Karpas-422 (cell line): ENCODE measurements around the gene ZNF646. TPM values are rescaled to one million over a fixed set of nuclear protein-coding genes. Genes with fewer than 3 reads are reported as not detected.
A peak's percentile ranks its signal among the peaks of the same experiment; 100 is the strongest.

Experiments
- DNase-seq: peaks from one replicate; pipeline ENCODE4 v3.0.0-alpha.2; 2015
- H2AFZ ChIP-seq: fragments of 200-600 bp; sonication (generic); 2 replicates; pipeline ENCODE4 v1.6.1; 2014; ENCODE audit warnings: antibody characterized with exemption, low read length, mixed read lengths
- H3K27ac ChIP-seq: fragments of 200-600 bp; sonication (generic); 2 replicates; pipeline ENCODE4 v1.5.1; 2014; ENCODE audit warnings: mild to moderate bottlenecking, low read length, moderate library complexity
- H3K27me3 ChIP-seq: fragments of 200-600 bp; sonication (generic); 2 replicates; pipeline ENCODE4 v1.6.1; 2014; ENCODE audit warnings: low read length, mixed read lengths
- H3K36me3 ChIP-seq: fragments of 200-600 bp; sonication (generic); 2 replicates; pipeline ENCODE4 v1.6.1; 2014; ENCODE audit warnings: low read length, mixed read lengths; ENCODE audit not compliant: insufficient read depth
- H3K4me1 ChIP-seq: fragments of 200-600 bp; sonication (generic); 2 replicates; pipeline ENCODE4 v1.6.1; 2014; ENCODE audit warnings: mild to moderate bottlenecking, low read length, mixed read lengths
- H3K4me2 ChIP-seq: fragments of 200-600 bp; sonication (generic); 2 replicates; pipeline ENCODE4 v1.6.1; 2014; ENCODE audit warnings: low read length, low read depth, mild to moderate bottlenecking; ENCODE audit not compliant: poor library complexity, severe bottlenecking
- H3K4me3 ChIP-seq: fragments of 200-600 bp; sonication (generic); 2 replicates; pipeline ENCODE4 v1.5.1; 2014; ENCODE audit warnings: mild to moderate bottlenecking, antibody characterized with exemption, low read length, mixed read lengths
- H3K79me2 ChIP-seq: fragments of 200-600 bp; sonication (generic); 2 replicates; pipeline ENCODE4 v1.6.1; 2014; ENCODE audit warnings: mild to moderate bottlenecking, low read length, mixed read lengths
- H3K9ac ChIP-seq: fragments of 200-600 bp; sonication (generic); 2 replicates; pipeline ENCODE4 v1.6.0; 2014; ENCODE audit warnings: low read length
- H3K9me2 ChIP-seq: fragments of 200-600 bp; sonication (generic), shearing (Covaris generic); replicated peaks from 2 replicates; pipeline ENCODE4 v1.6.0; 2014; ENCODE audit warnings: mild to moderate bottlenecking, low read length, moderate library complexity; ENCODE audit not compliant: insufficient read depth
- H3K9me3 ChIP-seq: fragments of 300-700, 200-600 bp; sonication (generic); 2 replicates; pipeline ENCODE4 v1.6.1; 2014; ENCODE audit warnings: low read length, mixed read lengths
- H4K20me1 ChIP-seq: fragments of 200-600 bp; sonication (generic); 2 replicates; pipeline ENCODE4 v1.6.1; 2014; ENCODE audit warnings: mild to moderate bottlenecking, antibody characterized with exemption, low read length, low read depth; ENCODE audit not compliant: insufficient read depth
- total RNA-seq: library from RNA; depleted of rRNA; stranded (reverse); fragments of >200 nt; shearing (Covaris generic); gene quantifications from 2 replicates; pipeline ENCODE4 v1.2.3, GENCODE V29; 2014; ENCODE audit warnings: low replicate concordance; rRNA removed

ZNF646 gene
- total RNA-seq, result 22.0 and 23.3 TPM in 2 replicates

GRCh38 chr16:31073970-31074813, at the start of gene ZNF646, which contains the start of gene ZNF668:
ZNF646 (plus strand) TSS chr16:31074422; CDS start chr16:31076325, 1,903 bp downstream.
ZNF668 (minus strand) TSS chr16:31074240; CDS start chr16:31064459, 9,781 bp downstream.
- peak within 1 kb of the TSS; percentile 64; the same call in 1 of the 2 replicates for H2AFZ ChIP-seq
- H3K9me2 ChIP-seq, result no peaks in the 10 kb centered on the region
- no peaks in the 10 kb centered on the region for H3K9me3 ChIP-seq
- peaks cover 6% of the 10 kb centered on the region; the same call in 1 of the 2 replicates for H4K20me1 ChIP-seq
- 0 out of 2 replicates have a peak, but pooled peaks cover 6% of the 10 kb centered on the region for H3K36me3 ChIP-seq
- peak within 1 kb of the TSS; percentile 94 for H3K4me3 ChIP-seq
- peak; percentile 100 for DNase-seq
- H3K4me1 ChIP-seq, result peaks cover 24% of the 10 kb centered on the region
- H3K27me3 ChIP-seq, result no peaks in the 10 kb centered on the region
- peaks cover 68% of the 10 kb centered on the region for H3K79me2 ChIP-seq
- H3K4me2 ChIP-seq, result peak within 1 kb of the TSS; percentile 90
- H3K27ac ChIP-seq, result peak within 1 kb of the TSS; percentile 80
- peak within 1 kb of the TSS; percentile 90 for H3K9ac ChIP-seq

GRCh38 chr16:31025339-31025738, 48.9 kb upstream of the ZNF646 start:
- no peaks in the 10 kb centered on the region for H3K9me2 ChIP-seq
- no peak overlapping the region for H3K4me3 ChIP-seq
- H3K4me1 ChIP-seq, result no peaks in the 10 kb centered on the region
- H3K27me3 ChIP-seq, result no peaks in the 10 kb centered on the region
- H3K4me2 ChIP-seq, result no peak overlapping the region
- H3K9me3 ChIP-seq, result no peaks in the 10 kb centered on the region
- no peak overlapping the region for H3K9ac ChIP-seq
- no peak overlapping the region for H2AFZ ChIP-seq
- no peaks in the 10 kb centered on the region for H3K79me2 ChIP-seq
- H3K36me3 ChIP-seq, result no peaks in the 10 kb centered on the region
- H4K20me1 ChIP-seq, result no peaks in the 10 kb centered on the region
- no peak overlapping the region for H3K27ac ChIP-seq
- DNase-seq, result no peak

GRCh38 chr16:31029272-31029671, 45.0 kb upstream of the ZNF646 start:
- Histone ChIP-seq H4K20me1 (no peaks in the 10 kb centered on the region), H3K27me3 (no peaks in the 10 kb centered on the region), H3K4me1 (peaks cover 10% of the 10 kb centered on the region), H3K4me3 (no peak overlapping the region), H3K9me3 (no peaks in the 10 kb centered on the region), H3K4me2 (no peak overlapping the region), H3K79me2 (peaks cover under 1% of the 10 kb centered on the region; the same call in 1 of the 2 replicates), H3K27ac (no peak overlapping the region), H3K36me3 (no peaks in the 10 kb centered on the region), H3K9me2 (no peaks in the 10 kb centered on the region), H3K9ac (no peak overlapping the region), H2AFZ (no peak overlapping the region)
- DNase-seq, result peak; percentile 37

GRCh38 chr16:31031276-31031675, 42.9 kb upstream of the ZNF646 start:
- no peak for DNase-seq
- peaks cover 14% of the 10 kb centered on the region for H3K4me1 ChIP-seq
- H3K27ac ChIP-seq, result no peak overlapping the region
- H3K9me2 ChIP-seq, result no peaks in the 10 kb centered on the region
- H3K79me2 ChIP-seq, result peaks cover 4% of the 10 kb centered on the region; the same call in 1 of the 2 replicates
- no peak overlapping the region for H3K4me2 ChIP-seq
- no peak overlapping the region for H2AFZ ChIP-seq
- no peaks in the 10 kb centered on the region for H3K9me3 ChIP-seq
- H3K4me3 ChIP-seq, result no peak overlapping the region
- H4K20me1 ChIP-seq, result no peaks in the 10 kb centered on the region
- H3K9ac ChIP-seq, result no peak overlapping the region
- H3K36me3 ChIP-seq, result no peaks in the 10 kb centered on the region
- no peaks in the 10 kb centered on the region for H3K27me3 ChIP-seq

- Histone ChIP-seq H3K9ac (peak within 1 kb of the TSS; percentile 80), H3K4me1 (peaks cover 14% of the 10 kb centered on the region), H3K9me2 (no peaks in the 10 kb centered on the region), H3K79me2 (peaks cover 4% of the 10 kb centered on the region; the same call in 1 of the 2 replicates), H3K9me3 (no peaks in the 10 kb centered on the region), H3K36me3 (no peaks in the 10 kb centered on the region), H2AFZ (peak within 1 kb of the TSS; percentile 98), H3K4me3 (peak within 1 kb of the TSS; percentile 91), H3K27me3 (no peaks in the 10 kb centered on the region), H3K27ac (no peak within 1 kb of the TSS), H3K4me2 (peak within 1 kb of the TSS; percentile 90), H4K20me1 (no peaks in the 10 kb centered on the region)
- peak; percentile 97 for DNase-seq
These were observed 41.2 kb upstream of the ZNF646 start, which contains the start of gene STX4 for GRCh38 chr16:31032736-31033708. STX4 (plus strand) TSS chr16:31033558; CDS start chr16:31033806, 248 bp downstream.

- H3K4me1 ChIP-seq, result peaks cover 14% of the 10 kb centered on the region
- H3K9ac ChIP-seq, result peak overlapping the region; percentile 80
- H4K20me1 ChIP-seq, result no peaks in the 10 kb centered on the region
These were observed 40.3 kb upstream of the ZNF646 start for GRCh38 chr16:31033709-31034492.

GRCh38 chr16:31036691-31037090, 37.5 kb upstream of the ZNF646 start:
- Histone ChIP-seq H3K4me2 (no peak overlapping the region), H3K4me3 (no peak overlapping the region), H3K4me1 (peaks cover 14% of the 10 kb centered on the region), H3K27me3 (no peaks in the 10 kb centered on the region), H4K20me1 (no peaks in the 10 kb centered on the region), H3K9me2 (no peaks in the 10 kb centered on the region), H2AFZ (no peak overlapping the region), H3K79me2 (peaks cover 4% of the 10 kb centered on the region; the same call in 1 of the 2 replicates), H3K9ac (no peak overlapping the region), H3K9me3 (no peaks in the 10 kb centered on the region), H3K27ac (no peak overlapping the region), H3K36me3 (no peaks in the 10 kb centered on the region)
- DNase-seq, result no peak

More at GRCh38 chr16:31033709-31034492, 40.3 kb upstream of the ZNF646 start:
- Histone ChIP-seq H3K9me3 (no peaks in the 10 kb centered on the region), H3K36me3 (no peaks in the 10 kb centered on the region), H3K4me3 (peak overlapping the region; percentile 91), H3K4me2 (peak overlapping the region; percentile 90), H2AFZ (peak overlapping the region; percentile 93), H3K27me3 (no peaks in the 10 kb centered on the region), H3K79me2 (peaks cover 4% of the 10 kb centered on the region; the same call in 1 of the 2 replicates), H3K9me2 (no peaks in the 10 kb centered on the region), H3K27ac (no peak overlapping the region)
- peak; percentile 91 for DNase-seq
